Activated T-cell treated with anti-CD3 and anti-CD28 coated beads, Interleukin-2, amount 50 U/mL, for 72 hours (primary cell): ENCODE results near the gene SIT1. TPM values are rescaled to one million over a fixed set of nuclear protein-coding genes. Genes with fewer than 3 reads are reported as not detected.
"Not testable (repeated sequence)": the region's sequence is repeated elsewhere in the genome, so short reads cannot be mapped to it uniquely, and the experiment has no call there.

Experiments used
- ATAC-seq, 2 donors: fragments of 150-1000 bp; cut with Tn5 transposase; replicated peaks in 1 of 2; 2 replicates each; pipeline ENCODE4 v1.10.0; 2021; ENCODE audit warnings: moderate library complexity in 2 of 2, mild to moderate bottlenecking in 1 of 2
- DNase-seq, 2 donors: peaks; one replicate each; pipeline ENCODE4 v3.0.0; 2021 to 2022; ENCODE audit warnings: mixed read lengths in 1 of 2
- H3K27ac Mint-ChIP-seq: one replicate; pipeline ENCODE4 v1.8.0; 2022; ENCODE audit warnings: mild to moderate bottlenecking, moderate library complexity, mixed read lengths
- H3K27me3 Mint-ChIP-seq: one replicate; pipeline ENCODE4 v1.8.0; 2022; ENCODE audit warnings: low read depth, mixed read lengths
- H3K36me3 Mint-ChIP-seq, 2 donors: one replicate each; pipeline ENCODE4 v1.8.0; 2022; ENCODE audit warnings: mixed read lengths in 2 of 2, mild to moderate bottlenecking in 1 of 2; ENCODE audit not compliant: insufficient read depth in 2 of 2
- H3K4me1 Mint-ChIP-seq: one replicate; pipeline ENCODE4 v1.8.0; 2022; ENCODE audit warnings: low read depth, mixed read lengths
- H3K4me3 Mint-ChIP-seq, 2 donors: one replicate each; pipeline ENCODE4 v1.8.0; 2022; ENCODE audit warnings: mild to moderate bottlenecking in 2 of 2, mixed read lengths in 2 of 2, moderate library complexity in 2 of 2
- H3K9me3 Mint-ChIP-seq, 2 donors: one replicate each; pipeline ENCODE4 v1.8.0; 2022; ENCODE audit warnings: mixed read lengths in 2 of 2
- total RNA-seq, 2 donors: library from RNA; stranded (reverse); gene quantifications; one replicate each; pipeline ENCODE4 v1.2.3, GENCODE V29; 2022

SIT1 gene
- total RNA-seq, 2 donors from 2014 or later: 61.4 to 65.6 TPM

GRCh38 chr9:35649431-35650340, 1.0 kb downstream of the SIT1 start:
- H3K27ac Mint-ChIP-seq: peak overlapping the region; percentile 80
- ATAC-seq: peak in 1 of 2 donors; percentile 31
- peaks cover 76% of the 10 kb centered on the region for H3K4me1 Mint-ChIP-seq
- peak; percentile 47 to 54 for DNase-seq
- peak overlapping the region; percentile 94 to 97 for H3K4me3 Mint-ChIP-seq
- H3K36me3 Mint-ChIP-seq: peaks cover 4 to 5% of the 10 kb centered on the region in 2 donors
- H3K27me3 Mint-ChIP-seq: no peaks in the 10 kb centered on the region
- no peaks in the 10 kb centered on the region for H3K9me3 Mint-ChIP-seq

- Mint-ChIP-seq H3K36me3 (peaks cover 5 to 13% of the 10 kb centered on the region in 2 donors), H3K4me3 (peak overlapping the region; percentile 94 to 97)
These were observed 4.0 kb downstream of the SIT1 start for GRCh38 chr9:35646533-35647265.

GRCh38 chr9:35646153-35646532, 4.6 kb downstream of the SIT1 start:
- ATAC-seq: peak in 1 of 2 donors; percentile 3
- peaks cover 5 to 16% of the 10 kb centered on the region in 2 donors for H3K36me3 Mint-ChIP-seq
- peaks cover 0 to under 1% of the 10 kb centered on the region in 2 donors for H3K9me3 Mint-ChIP-seq
- no peaks in the 10 kb centered on the region for H3K27me3 Mint-ChIP-seq
- no peak for DNase-seq
- H3K4me3 Mint-ChIP-seq: peak overlapping the region; percentile 94 to 97
- H3K4me1 Mint-ChIP-seq: peaks cover 59% of the 10 kb centered on the region
- H3K27ac Mint-ChIP-seq: peak overlapping the region; percentile 88

More at GRCh38 chr9:35646533-35647265, 4.0 kb downstream of the SIT1 start:
- Mint-ChIP-seq H3K4me1 (peaks cover 65% of the 10 kb centered on the region), H3K27me3 (no peaks in the 10 kb centered on the region), H3K9me3 (no peaks in the 10 kb centered on the region), H3K27ac (peak overlapping the region; percentile 88)
- DNase-seq (peak; percentile 92 to 94), ATAC-seq (peak; percentile 88 to 90)

- Mint-ChIP-seq H3K4me1 (peaks cover 59% of the 10 kb centered on the region), H3K4me3 (peak overlapping the region; percentile 94 to 97), H3K36me3 (peaks cover 9 to 20% of the 10 kb centered on the region in 2 donors), H3K27ac (peak overlapping the region; percentile 88)
- not testable (repeated sequence) for DNase-seq, H3K27me3 Mint-ChIP-seq, ATAC-seq, H3K9me3 Mint-ChIP-seq
These were observed 5.0 kb downstream of the SIT1 start for GRCh38 chr9:35645736-35646135.

GRCh38 chr9:35643046-35643445, 7.7 kb downstream of the SIT1 start:
- Mint-ChIP-seq H3K27ac (no peak overlapping the region), H3K4me1 (peaks cover 64% of the 10 kb centered on the region), H3K4me3 (no peak overlapping the region), H3K27me3 (no peaks in the 10 kb centered on the region), H3K36me3 (peaks cover 14 to 28% of the 10 kb centered on the region in 2 donors), H3K9me3 (peaks cover 2 to 6% of the 10 kb centered on the region in 2 donors)
- DNase-seq (no peak), ATAC-seq (no peak)

- ATAC-seq, H3K27me3 Mint-ChIP-seq, DNase-seq, H3K9me3 Mint-ChIP-seq, H3K4me3 Mint-ChIP-seq: not testable (repeated sequence)
- Mint-ChIP-seq H3K27ac (peak overlapping the region; percentile 72), H3K36me3 (peaks cover 16 to 28% of the 10 kb centered on the region in 2 donors), H3K4me1 (peaks cover 66% of the 10 kb centered on the region)
These were observed 9.3 kb downstream of the SIT1 start for GRCh38 chr9:35641478-35641877.

- Mint-ChIP-seq H3K4me3 (peak overlapping the region in 1 of 2 donors; percentile 24), H3K36me3 (peaks cover 14 to 24% of the 10 kb centered on the region in 2 donors), H3K4me1 (peaks cover 66% of the 10 kb centered on the region), H3K27ac (peak overlapping the region; percentile 67)
- not testable (repeated sequence) for H3K27me3 Mint-ChIP-seq, ATAC-seq, DNase-seq, H3K9me3 Mint-ChIP-seq
These were observed 10.3 kb downstream of the SIT1 start for GRCh38 chr9:35640431-35640830.

- H3K27ac Mint-ChIP-seq: peak overlapping the region; percentile 98
- ATAC-seq: peak in 1 of 2 donors; percentile 25
These were observed 11.1 kb downstream of the SIT1 start for GRCh38 chr9:35639631-35640030.

GRCh38 chr9:35639225-35639624, 11.5 kb downstream of the SIT1 start:
- peak overlapping the region; percentile 68 to 84 for H3K4me3 Mint-ChIP-seq
- DNase-seq, H3K9me3 Mint-ChIP-seq, H3K27me3 Mint-ChIP-seq: not testable (repeated sequence)
- peaks cover 57% of the 10 kb centered on the region for H3K4me1 Mint-ChIP-seq
- peak overlapping the region; percentile 98 for H3K27ac Mint-ChIP-seq
- ATAC-seq: peak in 1 of 2 donors; percentile 53
- H3K36me3 Mint-ChIP-seq: peaks cover 13 to 18% of the 10 kb centered on the region in 2 donors

More at GRCh38 chr9:35639631-35640030, 11.1 kb downstream of the SIT1 start:
- H3K4me1 Mint-ChIP-seq: peaks cover 61% of the 10 kb centered on the region
- no peaks in the 10 kb centered on the region for H3K27me3 Mint-ChIP-seq
- peak overlapping the region; percentile 68 to 84 for H3K4me3 Mint-ChIP-seq
- DNase-seq: no peak
- H3K36me3 Mint-ChIP-seq: peaks cover 14 to 22% of the 10 kb centered on the region in 2 donors
- peaks cover 2 to 6% of the 10 kb centered on the region in 2 donors for H3K9me3 Mint-ChIP-seq

- not testable (repeated sequence) for DNase-seq, H3K27me3 Mint-ChIP-seq, H3K9me3 Mint-ChIP-seq, H3K27ac Mint-ChIP-seq
- Mint-ChIP-seq H3K4me1 (peaks cover 55% of the 10 kb centered on the region), H3K4me3 (peak overlapping the region; percentile 54 to 68), H3K36me3 (peaks cover 13 to 18% of the 10 kb centered on the region in 2 donors)
- peak; percentile 44 to 48 for ATAC-seq
These were observed 12.0 kb downstream of the SIT1 start for GRCh38 chr9:35638751-35639150.

- H3K36me3 Mint-ChIP-seq: peaks cover 13 to 15% of the 10 kb centered on the region in 2 donors
- H3K27ac Mint-ChIP-seq: peak overlapping the region; percentile 15
- peaks cover 55% of the 10 kb centered on the region for H3K4me1 Mint-ChIP-seq
- H3K27me3 Mint-ChIP-seq, DNase-seq, ATAC-seq, H3K9me3 Mint-ChIP-seq: not testable (repeated sequence)
- H3K4me3 Mint-ChIP-seq: peak overlapping the region in 1 of 2 donors; percentile 34
These were observed 13.2 kb downstream of the SIT1 start for GRCh38 chr9:35637427-35637955.

GRCh38 chr9:35636877-35637246, 13.9 kb downstream of the SIT1 start:
- H3K9me3 Mint-ChIP-seq, DNase-seq, ATAC-seq, H3K27ac Mint-ChIP-seq, H3K4me3 Mint-ChIP-seq, H3K27me3 Mint-ChIP-seq: not testable (repeated sequence)
- Mint-ChIP-seq H3K4me1 (peaks cover 55% of the 10 kb centered on the region), H3K36me3 (peaks cover 13 to 15% of the 10 kb centered on the region in 2 donors)
